ENCODE data around the gene REXO1. TPM values are rescaled to one million over a fixed set of nuclear protein-coding genes. Genes with fewer than 3 reads are reported as not detected.
A peak's percentile ranks its signal among the peaks of the same experiment; 100 is the strongest.

Gene REXO1
- total and polyA plus RNA-seq, 7 donors, result 13.5 to 35.2 (median 20.3) TPM

DNA sequence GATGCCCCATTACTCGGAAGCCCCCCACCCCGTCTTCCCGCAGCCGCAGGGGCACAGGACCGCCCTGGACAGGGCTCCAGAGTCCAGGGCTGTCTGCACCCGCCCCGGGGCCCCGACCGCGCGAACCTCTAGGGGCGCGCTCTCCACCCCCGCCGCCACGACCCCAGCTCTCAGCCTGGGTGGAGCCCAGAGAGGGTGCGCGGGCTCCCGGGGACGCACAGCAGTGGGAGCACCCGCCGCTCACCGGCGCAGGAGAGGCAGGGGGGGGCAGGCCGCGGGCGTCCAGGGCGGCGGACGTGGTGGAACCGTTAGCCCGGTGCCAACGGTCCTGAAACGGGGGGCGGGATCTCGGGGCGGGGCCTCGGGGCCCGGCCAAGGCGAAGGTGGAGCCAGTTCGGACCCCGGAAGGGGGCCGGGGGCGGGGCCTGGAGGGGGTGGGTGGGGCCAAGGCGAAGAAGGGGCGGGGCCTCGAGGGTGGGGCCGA lies 36.3 kb downstream of the REXO1 start, which contains the start of gene ATP8B3:
Gene ATP8B3 (minus strand): TSS at position 335 of the 484 bp plus-strand sequence. CDS start 540 bp downstream, outside the sequence.
- intact Hi-C loops (cut with DNase I), result no loop called here
- H3K4me1 ChIP-seq, result peaks cover 5% of the 10 kb centered on the region
- no peaks in the 10 kb centered on the region for H3K27me3 ChIP-seq (ENCODE audit: insufficient read depth in 3 of 3, low read length in 2 of 3)
- no peak within 1 kb of the TSS for H3K27ac ChIP-seq
- H3K36me3 ChIP-seq (ENCODE audit: insufficient read depth in 1 of 2, low read depth in 1 of 2), result peaks cover 3 to 25% of the 10 kb centered on the region in 2 donors
- H3K9me3 ChIP-seq, result no peaks in the 10 kb centered on the region
- peak; percentile 21 to 41 (median 30) for ATAC-seq
- no peak for DNase-seq
- peak within 1 kb of the TSS; percentile 64 for H3K4me3 ChIP-seq
- 3 to 5% (median 4%) methylated on average over 23 to 48 of the region's 48 CpGs for WGBS, 3 donors
- TF ChIP-seq CTCF (IDR thresholded peaks at IDR 0.05), result no peak

- WGBS, 3 donors, result 12 to 22% (median 19%) methylated on average over 12 to 13 of the region's 13 CpGs
- intact Hi-C loops (cut with DNase I), result no loop called here
- Histone ChIP-seq H3K36me3 (ENCODE audit: insufficient read depth in 1 of 2, low read depth in 1 of 2) (peaks cover 3 to 20% of the 10 kb centered on the region in 2 donors), H3K4me1 (peaks cover 5% of the 10 kb centered on the region), H3K27me3 (ENCODE audit: insufficient read depth in 3 of 3, low read length in 2 of 3) (no peaks in the 10 kb centered on the region), H3K27ac (no peak overlapping the region), H3K4me3 (peak overlapping the region; percentile 64), H3K9me3 (no peaks in the 10 kb centered on the region)
- ATAC-seq, result peak; percentile 38 to 69 (median 56)
- DNase-seq, result peak; percentile 76 to 86
- TF ChIP-seq CTCF (IDR thresholded peaks at IDR 0.05), result no peak
These were observed 36.8 kb downstream of the REXO1 start for GRCh38 chr19:1811472-1811894.

GRCh38 chr19:1810439-1811160 lies 37.7 kb downstream of the REXO1 start:
- no peaks in the 10 kb centered on the region for H3K9me3 ChIP-seq
- H3K4me1 ChIP-seq, result peaks cover 5% of the 10 kb centered on the region
- peaks cover 0 to 11% of the 10 kb centered on the region in 2 donors for H3K36me3 ChIP-seq (ENCODE audit: insufficient read depth in 1 of 2, low read depth in 1 of 2)
- intact Hi-C loops (cut with DNase I), result no loop called here
- no peak overlapping the region for H3K4me3 ChIP-seq
- no peak for TF ChIP-seq CTCF (IDR thresholded peaks at IDR 0.05)
- WGBS, 3 donors, result 83 to 84% (median 84%) methylated on average over 18 to 19 of the region's 19 CpGs
- H3K27ac ChIP-seq, result no peak overlapping the region
- DNase-seq (no peak), ATAC-seq (no peak)
- H3K27me3 ChIP-seq (ENCODE audit: insufficient read depth in 3 of 3, low read length in 2 of 3), result no peaks in the 10 kb centered on the region

DNA sequence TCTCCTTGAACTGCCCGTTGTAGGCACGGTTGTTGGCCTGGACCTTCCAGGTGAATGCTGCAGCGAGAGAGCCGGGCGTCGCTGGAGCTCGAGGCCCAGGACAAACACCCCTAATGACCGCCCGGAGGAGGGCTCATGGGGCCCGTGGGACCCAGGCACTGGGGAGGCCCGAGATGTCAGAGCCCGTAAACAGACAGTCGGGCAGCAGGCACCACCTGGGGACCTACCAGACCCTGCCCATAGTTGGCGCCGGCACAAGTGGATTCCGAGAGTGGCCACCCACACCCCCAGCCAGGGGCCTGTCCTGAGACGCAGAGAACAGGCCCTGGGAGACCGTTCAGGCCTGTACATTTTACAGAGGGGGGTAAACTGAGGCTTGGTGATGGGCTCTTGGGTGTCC lies 38.6 kb downstream of the REXO1 start:
- intact Hi-C loops (cut with DNase I), result no loop called here
- Histone ChIP-seq H3K4me3 (no peak overlapping the region), H3K27me3 (ENCODE audit: insufficient read depth in 3 of 3, low read length in 2 of 3) (no peaks in the 10 kb centered on the region), H3K36me3 (ENCODE audit: insufficient read depth in 1 of 2, low read depth in 1 of 2) (peaks cover 0 to 2% of the 10 kb centered on the region in 2 donors), H3K9me3 (no peaks in the 10 kb centered on the region), H3K4me1 (peaks cover 5% of the 10 kb centered on the region), H3K27ac (no peak overlapping the region)
- TF ChIP-seq CTCF (IDR thresholded peaks at IDR 0.05), result no peak
- ATAC-seq (no peak), DNase-seq (no peak)
- 74 to 79% (median 75%) methylated on average over 18 of the region's 18 CpGs for WGBS, 3 donors

All from psoas muscle (tissue), 8 donors.